HG03432 (cell line): ENCODE results near the gene SIX1.

Source experiments
- ATAC-seq: cut with Tn5 transposase; IDR thresholded peaks from one replicate; pipeline ENCODE4 v1.9.1; 2021; ENCODE audit warnings: mild to moderate bottlenecking, moderate library complexity; ENCODE audit not compliant: unreplicated experiment

SIX1 gene

GRCh38 chr14:60602291-60602690, 47.0 kb downstream of the SIX1 start:
- no peak for ATAC-seq

- no peak for ATAC-seq
Measured at GRCh38 chr14:60599727-60600126, 49.5 kb downstream of the SIX1 start.

- no peak for ATAC-seq
Measured at GRCh38 chr14:60596139-60596538, 53.1 kb downstream of the SIX1 start.

GRCh38 chr14:60594062-60594461, 55.2 kb downstream of the SIX1 start:
- ATAC-seq, result no peak
